Activated CD8-positive, alpha-beta memory T cell treated with anti-CD3 and anti-CD28 coated beads for 1 hour (primary cell): Measurements from ENCODE around the gene CMSS1.

Experiments
- DNase-seq, 2 donors: peaks; one replicate each; pipeline ENCODE4 v3.0.0-alpha.2; 2020; ENCODE audit warnings: low read depth in 1 of 2; ENCODE audit errors: extremely low read depth in 1 of 2

The CMSS1 gene

DNA sequence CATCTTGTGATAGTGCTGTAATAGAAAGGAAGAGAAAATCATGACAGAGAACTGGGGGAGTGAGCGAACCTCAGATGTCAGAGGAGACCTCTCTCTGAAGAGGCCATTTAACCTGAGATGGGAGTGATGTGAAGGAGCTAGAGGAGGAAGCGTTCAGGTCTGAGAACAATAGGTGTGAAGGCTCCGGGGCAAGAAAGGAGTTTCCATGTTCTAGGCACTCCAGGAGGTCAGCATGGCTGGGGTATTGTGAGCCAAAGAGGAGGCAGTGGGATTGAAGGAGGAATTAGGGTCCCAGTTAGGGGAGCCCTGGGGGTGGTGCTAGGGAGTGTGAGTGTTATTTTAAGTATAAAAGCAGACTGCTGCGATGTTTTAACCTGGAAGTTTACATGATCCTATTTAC lies 305.4 kb downstream of the CMSS1 start:
- no peak for DNase-seq

GRCh38 chr3:100124201-100124761 lies 306.6 kb downstream of the CMSS1 start:
- DNase-seq: no peak

DNA sequence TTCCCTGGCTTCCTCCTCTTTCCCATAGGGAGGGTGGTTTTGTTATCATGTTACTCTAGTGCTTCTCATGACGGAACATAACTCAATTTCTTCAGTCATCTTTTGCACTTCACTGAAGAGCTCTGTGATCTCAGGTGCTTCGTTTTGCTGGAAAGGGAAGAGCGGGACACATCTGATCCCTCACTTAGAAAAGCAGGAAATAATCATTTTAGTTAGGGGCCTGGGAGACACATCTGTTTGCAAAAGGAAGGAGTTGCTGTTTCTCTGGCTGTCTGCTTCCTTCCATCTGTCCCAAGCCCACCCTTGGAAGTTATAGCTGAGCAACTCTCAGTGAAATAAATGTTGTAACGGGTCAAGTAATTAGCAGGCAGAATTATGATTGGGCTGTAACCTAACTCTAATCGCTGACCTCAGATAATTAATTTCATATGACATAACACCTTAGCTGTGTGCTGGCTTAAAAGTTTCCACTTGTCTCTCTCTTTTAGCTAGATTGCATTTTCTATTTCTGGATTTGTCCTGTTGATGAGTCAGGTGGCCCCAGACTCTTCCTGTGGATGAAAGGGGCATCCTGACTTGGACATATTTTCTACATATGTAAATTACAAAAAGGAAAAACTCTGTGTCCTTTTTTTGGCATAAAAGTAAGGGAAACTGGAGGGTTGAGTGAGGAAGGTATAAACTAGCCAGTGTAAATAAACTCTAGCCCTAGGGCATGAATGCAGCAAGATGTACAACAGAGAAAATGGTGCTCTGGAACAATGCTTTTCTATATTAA lies 307.7 kb downstream of the CMSS1 start:
- DNase-seq: no peak

GRCh38 chr3:100127792-100128191 lies 310.1 kb downstream of the CMSS1 start:
- no peak for DNase-seq

DNA sequence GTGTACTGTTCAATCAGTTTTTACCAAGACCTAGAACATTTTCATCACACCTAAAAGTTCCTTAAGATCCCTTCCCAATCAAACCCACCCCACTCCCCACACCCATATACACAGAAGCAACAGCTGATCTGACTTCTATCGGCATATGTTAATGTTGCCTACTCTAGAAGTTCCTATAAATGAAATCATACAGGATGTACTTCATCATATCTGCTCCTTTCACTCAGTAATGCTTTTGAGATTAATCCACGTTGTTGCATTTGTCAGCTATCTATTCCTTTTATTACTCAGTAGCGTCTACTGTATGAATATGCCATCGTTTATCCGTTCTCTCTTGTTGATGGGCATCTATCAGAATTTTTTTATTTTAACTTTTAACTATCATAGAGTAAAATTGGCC lies 310.9 kb downstream of the CMSS1 start:
- DNase-seq: no peak

DNA sequence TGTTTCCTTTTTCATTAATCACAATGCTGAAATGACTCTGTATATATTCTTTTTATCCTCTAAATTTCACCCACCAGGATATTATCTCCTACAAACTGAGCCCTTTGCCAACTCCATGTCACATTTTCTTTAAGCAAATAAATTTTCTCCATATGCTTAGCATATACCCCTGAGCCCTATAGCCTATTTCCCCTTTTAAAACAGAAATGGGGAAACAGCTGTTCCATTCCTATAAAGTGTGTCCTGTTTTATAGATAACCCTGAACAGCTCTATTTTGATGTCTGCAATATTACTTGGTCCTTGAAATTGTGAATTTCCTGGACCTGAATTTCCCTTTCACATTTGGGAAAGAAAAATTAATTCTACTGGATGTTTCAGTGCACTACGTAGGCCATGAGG lies 312.3 kb downstream of the CMSS1 start:
- no peak for DNase-seq

DNA sequence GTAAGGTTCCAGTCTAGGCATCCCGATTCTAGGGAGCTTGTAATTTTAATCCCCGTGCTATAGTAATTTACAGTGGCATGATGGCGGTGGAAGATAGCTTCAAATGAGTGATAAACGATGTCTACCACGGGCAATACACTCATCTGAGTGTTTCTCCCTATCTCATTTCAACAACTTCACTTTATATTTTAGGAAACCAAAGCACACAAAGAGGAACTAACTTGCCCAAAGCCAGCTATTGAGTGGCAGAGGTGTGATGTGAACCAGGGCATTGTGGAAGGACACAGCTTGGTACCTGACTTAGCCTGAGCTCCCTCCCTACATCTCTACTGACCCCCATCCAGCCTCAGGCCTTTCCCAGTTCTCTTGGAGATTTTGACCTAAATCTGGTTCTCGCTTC lies 313.6 kb downstream of the CMSS1 start:
- DNase-seq: no peak

GRCh38 chr3:100136921-100137320 lies 319.3 kb downstream of the CMSS1 start:
- no peak for DNase-seq

- no peak for DNase-seq
Observed at GRCh38 chr3:100140976-100141375, 323.3 kb downstream of the CMSS1 start.

DNA sequence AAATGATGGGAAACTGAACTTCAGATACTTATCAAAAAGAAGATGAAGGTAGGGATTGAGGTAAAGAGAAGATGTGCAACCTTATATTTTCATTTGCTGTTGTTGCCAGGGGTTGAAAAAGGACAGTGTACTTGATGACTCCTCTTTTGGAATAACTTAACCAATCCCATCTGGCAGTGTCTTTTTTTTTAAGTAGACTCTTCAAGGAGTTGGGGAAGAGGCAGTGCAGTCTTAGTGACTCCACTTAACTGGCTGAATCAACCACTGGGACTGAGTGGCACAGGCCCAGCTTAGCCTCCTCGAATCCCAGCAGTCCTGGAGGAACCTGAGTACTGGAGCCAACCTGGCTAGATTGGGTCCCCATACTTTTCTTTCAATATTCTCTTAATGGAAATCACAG lies 323.9 kb downstream of the CMSS1 start:
- DNase-seq: no peak

DNA sequence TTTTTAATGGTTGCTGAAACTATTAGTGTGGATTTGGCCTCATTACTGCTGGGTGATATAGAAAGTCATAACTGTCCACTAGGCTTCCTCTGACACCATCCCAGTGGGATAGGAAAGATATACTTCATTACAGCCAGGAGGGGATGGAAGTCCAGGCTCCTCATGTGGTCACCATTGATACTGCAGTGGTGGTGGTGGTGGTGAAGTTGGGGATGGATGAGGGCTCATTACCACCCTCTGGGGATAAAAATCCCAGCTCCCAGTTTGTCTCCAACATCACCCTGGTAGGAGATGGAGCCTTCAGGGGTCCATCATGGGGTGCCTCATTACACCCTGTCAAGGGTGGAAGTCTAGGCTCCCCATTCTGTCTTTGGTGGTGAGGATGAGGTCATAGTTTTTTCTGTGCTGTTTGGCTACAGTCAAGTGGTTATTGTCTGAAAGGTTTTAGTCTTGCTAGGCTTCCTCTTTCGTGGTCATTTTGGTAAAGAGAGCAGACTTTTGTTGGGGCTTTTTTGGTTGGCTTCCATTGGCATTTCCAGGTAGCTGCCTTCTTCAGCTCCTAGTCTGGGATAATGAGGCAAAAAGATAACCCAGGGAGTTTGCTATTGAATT lies 326.7 kb downstream of the CMSS1 start:
- DNase-seq: no peak

GRCh38 chr3:100149130-100149529 lies 331.5 kb downstream of the CMSS1 start:
- DNase-seq: no peak

GRCh38 chr3:100149713-100150415 lies 332.2 kb downstream of the CMSS1 start:
- DNase-seq: no peak

DNA sequence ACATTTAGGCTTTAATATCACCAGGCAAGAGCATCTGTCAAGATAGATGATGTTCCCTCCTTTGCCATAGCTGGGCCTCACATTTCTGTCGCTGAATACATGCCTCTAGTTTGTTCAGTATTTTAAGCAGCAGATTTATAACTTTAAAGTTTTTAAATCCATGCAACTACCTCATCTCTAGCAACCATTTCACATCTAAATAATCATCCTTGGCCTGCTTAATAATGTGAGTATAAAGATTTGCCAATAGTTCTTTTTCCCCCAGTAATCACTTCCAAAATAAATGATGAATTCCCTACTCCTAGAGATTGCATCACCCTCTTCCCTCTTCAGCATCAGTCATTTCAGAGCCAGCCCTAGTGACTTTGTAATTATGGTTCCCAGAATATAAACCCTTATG lies 332.8 kb downstream of the CMSS1 start:
- no peak for DNase-seq

GRCh38 chr3:100151024-100151707 lies 333.5 kb downstream of the CMSS1 start:
- DNase-seq: no peak

GRCh38 chr3:100154171-100154570 lies 336.5 kb downstream of the CMSS1 start:
- no peak for DNase-seq

GRCh38 chr3:100155128-100155527 lies 337.5 kb downstream of the CMSS1 start:
- DNase-seq: no peak

GRCh38 chr3:100155590-100155989 lies 337.9 kb downstream of the CMSS1 start:
- DNase-seq: no peak

DNA sequence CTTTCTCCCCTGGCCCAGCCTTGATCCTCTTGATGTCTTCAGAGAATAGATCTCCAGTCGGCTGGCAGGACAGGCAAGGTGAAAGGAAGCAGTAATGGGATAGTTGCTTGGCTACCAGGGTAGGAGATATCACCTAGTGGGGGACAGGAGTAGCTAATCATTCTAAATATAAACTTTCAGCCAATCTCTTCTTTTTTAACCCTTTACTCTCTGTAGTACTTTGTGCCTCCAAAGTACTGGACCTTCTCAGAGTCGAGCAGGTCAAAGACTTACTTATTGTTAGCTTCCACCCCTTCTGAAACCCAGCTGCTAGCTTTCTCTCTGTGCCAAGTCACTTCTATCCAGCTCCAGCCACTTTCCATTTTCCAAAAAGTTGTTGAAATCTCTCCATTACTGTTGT lies 340.0 kb downstream of the CMSS1 start:
- no peak for DNase-seq

- no peak for DNase-seq
Observed at GRCh38 chr3:100158918-100159330, 341.3 kb downstream of the CMSS1 start.
